Nucleus accumbens (tissue), 56 donors: ENCODE measurements around the gene RAB3C.
"Not testable (repeated sequence)": the region's sequence is repeated elsewhere in the genome, so short reads cannot be mapped to it uniquely, and the experiment has no call there.

Source experiments
- DNase-seq, 56 donors: peaks; one replicate each; lab custom pipeline; 2025; lab: John Stamatoyannopoulos, UW

Gene RAB3C

GRCh38 chr5:58600613-58601012 lies 17.7 kb downstream of the RAB3C start:
- not testable (repeated sequence) for DNase-seq

DNA sequence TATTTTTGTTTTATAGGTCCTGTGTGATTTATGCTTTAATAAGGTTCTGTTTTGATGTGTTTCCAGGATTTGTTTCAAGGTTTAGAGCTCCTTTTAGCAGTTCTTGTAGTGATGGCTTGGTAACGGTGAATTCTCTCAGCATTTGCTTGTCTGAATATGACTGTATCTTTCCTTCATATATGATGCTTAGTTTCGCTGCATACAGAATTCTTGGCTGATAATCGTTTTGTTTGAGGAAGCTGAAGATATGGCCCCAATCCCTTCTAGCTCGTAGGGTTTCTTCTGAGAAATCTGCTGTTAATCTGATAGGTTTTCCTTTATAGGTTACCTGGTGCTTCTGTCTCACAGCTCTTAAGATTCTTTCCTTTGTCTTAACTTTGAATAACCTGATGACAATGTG lies 20.0 kb downstream of the RAB3C start:
- DNase-seq, result not testable (repeated sequence)

GRCh38 chr5:58606064-58606463 lies 23.2 kb downstream of the RAB3C start:
- no peak for DNase-seq

DNA sequence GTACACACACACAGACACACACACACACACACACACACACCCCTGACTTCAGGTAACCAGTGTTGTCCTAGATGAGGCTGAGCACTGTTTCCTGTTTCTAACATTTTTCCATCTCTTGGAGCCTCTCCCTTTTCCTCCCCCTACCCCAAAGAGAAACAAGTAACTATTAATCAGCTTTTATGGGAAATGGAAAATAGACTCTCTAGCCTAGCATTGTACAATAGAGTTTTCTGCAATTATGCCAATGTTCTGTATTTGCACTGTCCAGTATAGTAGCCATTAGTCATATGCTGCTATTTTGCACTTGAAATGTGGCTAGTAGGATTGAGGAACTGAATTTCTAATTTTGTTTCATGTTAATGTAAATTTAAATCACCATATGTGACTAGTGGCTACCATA lies 33.1 kb downstream of the RAB3C start:
- no peak for DNase-seq

- DNase-seq, result peak in 1 of 56 donors; percentile 2
These were observed 34.4 kb downstream of the RAB3C start for GRCh38 chr5:58617241-58617640.

DNA sequence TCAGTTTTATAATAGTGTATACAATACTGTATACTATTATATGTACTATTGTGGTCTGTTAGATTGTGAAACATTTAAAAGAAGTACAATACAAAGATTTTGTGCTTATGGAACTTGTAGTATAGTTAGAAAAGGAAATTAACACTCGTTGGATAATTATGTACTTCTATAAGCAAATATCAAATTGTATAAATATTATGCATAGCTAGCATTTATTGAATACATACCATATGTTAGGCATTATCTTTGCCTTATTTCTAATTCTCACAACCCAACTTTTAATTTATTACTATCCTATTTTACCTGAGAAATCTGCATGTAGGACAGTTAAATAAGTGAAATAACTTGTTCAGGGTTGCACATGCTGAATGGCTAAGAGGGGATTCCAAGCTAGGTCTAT lies 37.5 kb downstream of the RAB3C start:
- no peak for DNase-seq

GRCh38 chr5:58622936-58623871 lies 40.3 kb downstream of the RAB3C start:
- no peak for DNase-seq

DNA sequence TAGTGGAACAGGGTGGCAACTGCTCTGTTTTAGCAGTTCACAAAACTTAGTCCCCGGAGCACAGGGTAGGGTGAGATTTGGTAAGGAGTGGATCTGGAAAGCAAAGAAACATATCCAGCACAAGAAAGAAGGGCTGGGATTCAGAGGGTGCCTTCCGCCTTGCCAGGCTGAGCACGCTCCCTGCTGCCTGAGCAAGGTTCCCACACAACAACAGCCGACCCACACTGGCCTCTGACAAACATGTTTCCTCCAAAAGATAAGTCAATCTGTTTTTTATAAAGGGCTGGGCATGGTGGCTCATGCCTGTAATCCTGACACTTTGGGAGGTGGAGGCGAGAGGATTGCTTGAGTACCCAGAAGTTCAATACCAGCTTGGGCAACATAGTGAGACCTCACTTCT lies 45.8 kb downstream of the RAB3C start:
- DNase-seq, result no peak

GRCh38 chr5:58629271-58630159 lies 46.6 kb downstream of the RAB3C start:
- no peak for DNase-seq

GRCh38 chr5:58631895-58632294 lies 49.0 kb downstream of the RAB3C start:
- no peak for DNase-seq

- DNase-seq, result no peak
These were observed 52.5 kb downstream of the RAB3C start for GRCh38 chr5:58635416-58635815.

- DNase-seq, result no peak
These were observed 57.1 kb downstream of the RAB3C start for GRCh38 chr5:58640011-58640410.

GRCh38 chr5:58641533-58641932 lies 58.7 kb downstream of the RAB3C start:
- DNase-seq, result no peak

DNA sequence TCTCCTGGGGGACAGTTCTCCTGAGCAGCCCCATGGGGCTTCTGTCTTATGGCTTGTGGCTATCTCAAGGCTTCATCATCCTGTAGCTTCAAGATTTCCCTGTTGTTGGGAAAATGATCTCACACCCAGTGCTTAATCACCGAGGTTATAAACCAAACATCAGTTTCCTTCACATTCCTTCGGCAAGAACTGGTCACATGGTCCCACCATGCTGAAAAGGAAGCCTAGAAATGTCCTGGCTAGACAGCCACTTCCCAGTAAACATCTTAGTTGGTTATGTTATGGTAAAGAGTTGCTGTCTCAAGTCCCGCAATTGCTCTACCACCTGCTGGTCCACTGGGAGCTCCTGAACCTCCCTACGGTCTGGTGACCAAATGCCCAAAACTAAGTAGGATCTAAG lies 66.0 kb downstream of the RAB3C start:
- DNase-seq, result no peak

DNA sequence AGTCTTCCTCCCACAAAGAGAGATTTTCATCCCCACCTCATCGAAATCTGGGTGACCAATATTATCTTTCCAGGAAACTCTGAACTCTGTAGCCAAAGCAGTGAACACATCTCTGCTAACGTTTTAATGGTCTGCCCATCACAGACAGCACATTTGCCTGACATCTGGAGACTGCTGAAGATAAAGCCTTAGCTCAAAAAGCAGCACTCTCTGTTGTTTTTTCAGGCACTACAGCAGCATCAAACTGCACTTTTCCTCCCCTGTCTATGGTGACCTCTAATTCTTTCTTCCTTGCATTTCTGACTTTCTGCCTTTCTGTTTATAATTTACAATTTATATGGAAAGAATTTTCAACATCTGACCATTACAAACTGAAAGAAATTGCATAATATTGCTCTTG lies 66.8 kb downstream of the RAB3C start:
- DNase-seq, result no peak

DNA sequence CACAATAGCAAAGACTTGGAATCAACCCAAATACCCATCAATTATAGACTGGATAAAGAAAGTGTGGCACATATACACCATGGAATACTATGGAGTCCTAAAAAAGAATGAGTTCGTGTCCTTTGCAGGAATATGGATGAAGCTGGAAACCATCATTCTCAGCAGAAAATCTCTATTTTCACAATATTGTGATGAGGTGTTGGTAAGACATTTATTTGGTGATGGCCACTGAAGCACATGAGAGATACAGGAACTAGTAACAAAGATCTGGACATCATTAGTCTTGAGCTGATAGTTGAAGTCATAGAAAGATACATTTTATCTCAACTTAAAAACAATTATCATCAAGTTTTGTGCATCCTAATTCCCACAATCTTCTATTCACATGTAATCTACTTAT lies 70.6 kb downstream of the RAB3C start:
- DNase-seq, result no peak

DNA sequence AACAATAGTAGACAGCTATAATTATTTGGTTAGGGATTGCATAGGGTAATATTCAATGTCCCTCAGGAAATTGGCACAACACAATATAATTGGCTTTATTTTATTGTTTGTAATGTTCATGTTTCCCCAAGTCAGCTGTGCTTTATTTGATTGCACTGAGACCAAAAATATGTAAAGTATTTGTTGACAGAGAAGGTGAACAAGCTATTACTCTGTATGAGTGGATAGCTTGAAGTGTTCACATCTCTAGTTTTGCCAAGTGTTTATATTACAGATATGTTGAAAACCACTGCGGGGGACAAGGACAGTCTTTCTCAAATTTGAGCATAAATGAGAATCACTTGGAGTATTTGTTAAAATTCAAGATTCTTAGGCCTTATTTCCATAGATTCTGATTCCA lies 83.3 kb downstream of the RAB3C start:
- no peak for DNase-seq

DNA sequence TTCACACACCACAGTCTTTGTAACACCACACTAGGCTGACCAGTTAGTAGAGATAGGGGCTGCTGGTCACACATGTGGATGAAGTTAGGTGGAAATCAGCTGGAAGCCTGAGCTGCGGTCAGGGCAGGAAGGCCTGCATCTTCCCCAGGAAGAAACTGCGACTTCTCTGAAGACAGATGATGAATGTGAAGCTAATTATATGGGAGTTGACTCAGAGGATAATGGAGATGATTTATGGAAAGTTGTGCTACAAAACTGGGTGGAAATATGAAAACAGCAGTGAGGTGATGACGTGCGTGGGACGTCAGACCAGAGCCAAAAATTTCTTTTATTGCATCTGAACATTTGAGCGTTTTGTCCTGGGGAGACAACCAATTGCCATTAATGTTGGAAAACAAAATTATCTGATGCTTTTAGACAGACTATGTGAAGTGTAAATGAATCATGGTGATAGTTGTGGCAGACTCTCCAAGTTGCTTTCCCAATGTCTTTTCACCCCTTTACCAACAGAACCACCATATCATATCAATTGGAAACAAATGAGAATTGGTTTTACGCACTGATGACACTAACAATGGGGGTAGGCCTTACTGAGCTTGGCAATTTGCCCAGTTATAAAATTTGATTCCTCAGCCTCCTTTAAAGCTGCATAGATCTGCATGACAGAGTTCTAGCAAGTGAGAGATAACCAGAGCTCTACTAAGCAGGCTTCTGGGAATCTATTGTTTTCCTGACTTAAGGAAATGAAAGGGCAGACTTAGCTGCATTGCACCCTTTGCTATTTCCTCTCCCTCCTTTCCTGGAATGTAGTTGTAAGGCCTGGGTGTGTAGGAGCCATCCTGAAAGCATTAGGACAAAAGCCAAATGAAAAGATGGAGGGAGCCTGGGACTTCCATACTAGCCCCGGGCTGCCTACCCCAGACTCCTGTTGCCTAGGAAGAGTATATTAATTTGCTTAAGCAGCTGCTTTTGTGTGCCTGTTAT lies 84.0 kb downstream of the RAB3C start:
- DNase-seq, result peak in 1 of 56 donors; percentile 2

- DNase-seq, result no peak
These were observed 87.7 kb downstream of the RAB3C start for GRCh38 chr5:58670582-58670981.

DNA sequence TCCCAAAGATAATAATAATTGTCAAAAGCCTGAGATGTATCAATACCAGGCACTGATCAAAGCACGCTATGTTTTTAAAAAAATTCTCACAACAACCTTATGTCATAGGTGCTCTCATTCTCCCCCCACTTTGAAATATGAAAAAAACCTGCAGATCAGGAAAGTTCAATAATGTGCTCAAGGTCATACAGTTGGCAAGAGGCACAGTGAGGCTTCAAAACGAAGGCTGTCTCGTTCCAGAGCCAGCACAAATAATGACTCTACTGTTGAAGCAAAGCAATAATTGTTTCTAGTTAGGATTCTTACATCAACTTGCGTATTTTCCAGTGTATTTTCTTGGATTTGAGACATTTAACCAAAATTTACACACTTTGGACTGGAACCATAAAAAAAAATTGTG lies 88.3 kb downstream of the RAB3C start:
- no peak for DNase-seq
